SK-N-MC (cell line): ENCODE results near the gene E2F3.

Experiments
- DNase-seq: peaks from one replicate; pipeline ENCODE4 v3.0.0-alpha.2; 2011; ENCODE audit warnings: low read depth, low spot score
- H3K27ac ChIP-seq: fragments of 200-600 bp; sonication (generic); 2 replicates; pipeline ENCODE4 v1.5.1; 2016; ENCODE audit warnings: mixed run types
- H3K36me3 ChIP-seq: fragments of 200-600 bp; sonication (generic); 2 replicates; pipeline ENCODE4 v1.6.1; 2017; ENCODE audit warnings: antibody characterized with exemption, low read length, mixed read lengths; ENCODE audit not compliant: insufficient read depth
- H3K4me3 ChIP-seq: fragments of 200-600 bp; sonication (generic); 2 replicates; pipeline ENCODE4 v1.5.1; 2016
- H3K9ac ChIP-seq: fragments of 200-600 bp; sonication (generic); 2 replicates; pipeline ENCODE4 v1.8.0; 2017; ENCODE audit warnings: mixed run types, mixed read lengths; ENCODE audit not compliant: insufficient read length
- H3K9me3 ChIP-seq: fragments of 200-600 bp; sonication (generic); 2 replicates; pipeline ENCODE4 v1.6.1; 2017; ENCODE audit warnings: low read depth, mild to moderate bottlenecking, antibody characterized with exemption, low read length, moderate library complexity, mixed read lengths
- EZH2 ChIP-seq: fragments of 200-600 bp; sonication (generic); IDR thresholded peaks from one replicate; pipeline ENCODE4 v1.6.1; 2017; ENCODE audit warnings: antibody characterized with exemption
- FOXP2 ChIP-seq: optimal IDR thresholded peaks from 2 replicates; pipeline ENCODE3; 2011; ENCODE audit warnings: mild to moderate bottlenecking, moderate library complexity; ENCODE audit not compliant: insufficient read depth; ENCODE audit errors: extremely low read length, control extremely low read depth
- POLR2AphosphoS5 ChIP-seq: IDR thresholded peaks from 2 replicates; pipeline ENCODE4 v1.6.1; 2012; ENCODE audit warnings: mild to moderate bottlenecking, low read depth, low read length, borderline replicate concordance

E2F3 gene

DNA sequence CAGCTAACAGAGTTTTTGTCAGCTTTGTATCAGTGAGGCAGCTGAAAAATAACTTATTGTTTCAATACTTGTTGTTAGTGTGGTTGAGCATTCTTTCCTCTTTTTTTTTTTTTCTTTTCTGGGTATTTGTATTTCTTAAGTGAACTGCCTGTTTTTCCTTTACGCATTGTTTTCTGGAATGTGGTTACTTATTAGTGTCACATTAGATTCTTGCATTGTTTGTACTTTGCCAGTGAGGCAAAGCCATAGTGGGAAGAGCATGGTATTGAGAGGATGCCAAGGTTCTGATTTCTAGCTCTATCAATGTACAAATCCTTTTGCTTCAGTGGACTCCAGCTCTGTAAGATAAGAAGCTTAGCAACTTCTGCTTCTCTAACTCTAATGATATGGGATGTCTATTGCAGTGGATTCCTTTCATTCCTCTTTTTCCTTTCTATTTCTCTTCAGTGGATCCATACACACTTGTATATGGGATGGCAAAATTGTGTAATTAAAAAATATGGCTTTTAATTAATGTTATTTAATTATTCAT, 136.5 kb downstream of the E2F3 start:
- no peaks in the 10 kb centered on the region for H3K9me3 ChIP-seq
- no peak overlapping the region for H3K27ac ChIP-seq
- no peak overlapping the region for H3K9ac ChIP-seq
- peaks cover 30% of the 10 kb centered on the region for H3K36me3 ChIP-seq
- H3K4me3 ChIP-seq, result no peak overlapping the region
- TF ChIP-seq POLR2AphosphoS5 (no peak), EZH2 (no peak), FOXP2 (no peak)
- DNase-seq, result no peak

DNA sequence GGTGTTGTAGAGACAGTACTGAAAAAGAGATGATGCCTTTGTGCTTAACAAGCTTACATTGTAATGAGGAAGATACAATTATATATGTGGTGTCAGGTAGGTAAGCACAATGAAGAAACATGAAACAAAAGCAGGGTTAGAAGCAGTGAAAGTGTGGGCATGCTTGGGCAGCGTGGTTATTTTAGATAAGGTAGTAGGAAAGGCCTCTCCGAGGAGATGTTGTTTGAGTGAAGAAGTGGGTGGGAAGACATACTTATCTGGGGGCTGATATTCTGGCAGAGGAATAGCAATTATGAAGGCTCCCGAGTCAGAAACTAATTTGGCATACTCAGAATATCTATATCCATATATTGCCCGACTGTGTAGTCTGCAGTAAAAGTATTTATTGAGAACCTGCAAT, 137.2 kb downstream of the E2F3 start:
- no peak for TF ChIP-seq FOXP2
- no peak for TF ChIP-seq EZH2
- TF ChIP-seq POLR2AphosphoS5, result no peak
- Histone ChIP-seq H3K36me3 (peaks cover 32% of the 10 kb centered on the region), H3K9me3 (no peaks in the 10 kb centered on the region), H3K4me3 (no peak overlapping the region), H3K27ac (no peak overlapping the region), H3K9ac (no peak overlapping the region)
- DNase-seq, result no peak

- no peak for DNase-seq
- Histone ChIP-seq H3K9me3 (no peaks in the 10 kb centered on the region), H3K36me3 (peaks cover 32% of the 10 kb centered on the region), H3K4me3 (no peak overlapping the region), H3K27ac (no peak overlapping the region), H3K9ac (no peak overlapping the region)
- TF ChIP-seq POLR2AphosphoS5, result no peak
These were observed 137.7 kb downstream of the E2F3 start for GRCh38 chr6:20539387-20539786.

- Histone ChIP-seq H3K36me3 (peaks cover 36% of the 10 kb centered on the region), H3K27ac (no peak overlapping the region), H3K4me3 (no peak overlapping the region), H3K9me3 (no peaks in the 10 kb centered on the region), H3K9ac (no peak overlapping the region)
- no peak for TF ChIP-seq FOXP2
- TF ChIP-seq POLR2AphosphoS5, result no peak
- no peak for TF ChIP-seq EZH2
- DNase-seq, result no peak
These were observed 139.0 kb downstream of the E2F3 start for GRCh38 chr6:20540683-20541082.

GRCh38 chr6:20541382-20541781, 139.7 kb downstream of the E2F3 start:
- TF ChIP-seq EZH2 (no peak), POLR2AphosphoS5 (no peak), FOXP2 (no peak)
- DNase-seq, result no peak
- Histone ChIP-seq H3K9ac (no peak overlapping the region), H3K4me3 (no peak overlapping the region), H3K27ac (no peak overlapping the region), H3K36me3 (peaks cover 39% of the 10 kb centered on the region), H3K9me3 (no peaks in the 10 kb centered on the region)

DNA sequence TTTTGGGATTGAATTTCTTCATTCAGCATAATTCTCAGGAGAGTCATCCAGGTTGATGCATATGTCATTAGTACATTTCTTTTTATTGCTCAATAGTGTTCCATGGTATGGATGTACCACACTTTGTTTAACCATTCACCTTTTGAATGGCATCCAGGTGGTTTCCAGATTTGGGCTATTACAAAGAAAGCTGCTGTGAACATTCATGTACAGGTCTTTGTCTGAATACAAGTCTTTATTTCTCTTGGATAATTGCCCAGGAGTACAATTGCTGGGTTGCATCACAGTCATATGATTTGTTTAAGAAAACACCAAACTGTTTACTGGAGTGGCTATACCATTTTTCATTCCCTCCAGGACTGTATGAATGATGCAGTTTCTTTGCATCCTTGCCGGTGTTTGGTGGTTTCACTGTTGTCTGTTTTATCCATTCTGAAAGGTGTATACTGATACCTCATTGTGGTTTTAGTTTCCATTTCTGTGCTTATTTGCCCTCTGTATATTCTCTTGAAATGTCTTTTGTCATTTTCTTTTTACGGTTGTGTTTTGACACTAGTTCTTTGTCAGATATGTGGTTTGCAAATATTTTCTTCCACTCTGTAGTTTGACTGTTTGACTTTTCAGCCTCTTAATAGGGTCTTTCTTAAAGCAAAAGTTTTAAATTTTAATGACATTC, 141.4 kb downstream of the E2F3 start:
- Histone ChIP-seq H3K27ac (no peak overlapping the region), H3K9ac (no peak overlapping the region)

More for the DNA sequence above, 141.4 kb downstream of the E2F3 start:
- Histone ChIP-seq H3K4me3 (no peak overlapping the region), H3K9me3 (no peaks in the 10 kb centered on the region), H3K36me3 (peaks cover 51% of the 10 kb centered on the region)
- no peak for DNase-seq
- TF ChIP-seq POLR2AphosphoS5, result no peak
- no peak for TF ChIP-seq FOXP2
- TF ChIP-seq EZH2, result no peak
